Stimulated activated CD4-positive, alpha-beta T cell treated with anti-CD3 and anti-CD28 coated beads, Interleukin-12 subunit alpha, Interleukin-12 subunit beta, amount 100 ng/mL, for 48 hours (primary cell): ENCODE results near the gene THNSL1.
"Not testable (repeated sequence)": the region's sequence is repeated elsewhere in the genome, so short reads cannot be mapped to it uniquely, and the experiment has no call there.

Experiments
- DNase-seq, 3 donors: peaks; one replicate each; pipeline ENCODE4 v3.0.0-alpha.2; 2020; ENCODE audit warnings: low read depth in 2 of 3, low spot score in 1 of 3

The THNSL1 gene

DNA sequence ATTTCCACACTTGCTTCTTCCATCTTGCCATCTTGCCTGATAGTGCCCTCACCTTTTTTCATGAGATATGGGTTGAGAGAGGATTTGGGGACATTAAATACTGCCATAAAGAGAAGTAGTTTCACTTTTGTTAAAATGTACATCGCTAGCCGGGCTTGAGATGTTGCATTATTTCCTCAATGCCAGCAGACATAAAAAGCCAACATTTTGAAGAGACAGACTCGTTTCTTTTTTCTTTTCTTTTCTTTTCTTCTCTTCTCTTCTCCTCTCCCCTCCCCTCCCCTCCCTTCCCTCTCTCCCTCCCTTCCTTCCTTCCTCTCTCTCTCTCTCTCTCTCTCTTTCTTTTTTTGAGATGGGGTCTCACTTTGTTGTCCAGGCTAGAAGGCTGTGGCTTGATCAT, 18.4 kb upstream of the THNSL1 start:
- no peak for DNase-seq

- DNase-seq, result not testable (repeated sequence)
Measured at GRCh38 chr10:25011591-25011990, 4.8 kb upstream of the THNSL1 start.

GRCh38 chr10:25014579-25014978, 1.8 kb upstream of the THNSL1 start:
- no peak for DNase-seq

GRCh38 chr10:25015828-25016375, 510 bp upstream of the THNSL1 start, which contains the start of gene ENKUR:
Gene ENKUR (minus strand): TSS chr10:25016158. CDS start chr10:25015936, 222 bp downstream.
- DNase-seq, result peak; percentile 83 to 90 (median 90)

DNA sequence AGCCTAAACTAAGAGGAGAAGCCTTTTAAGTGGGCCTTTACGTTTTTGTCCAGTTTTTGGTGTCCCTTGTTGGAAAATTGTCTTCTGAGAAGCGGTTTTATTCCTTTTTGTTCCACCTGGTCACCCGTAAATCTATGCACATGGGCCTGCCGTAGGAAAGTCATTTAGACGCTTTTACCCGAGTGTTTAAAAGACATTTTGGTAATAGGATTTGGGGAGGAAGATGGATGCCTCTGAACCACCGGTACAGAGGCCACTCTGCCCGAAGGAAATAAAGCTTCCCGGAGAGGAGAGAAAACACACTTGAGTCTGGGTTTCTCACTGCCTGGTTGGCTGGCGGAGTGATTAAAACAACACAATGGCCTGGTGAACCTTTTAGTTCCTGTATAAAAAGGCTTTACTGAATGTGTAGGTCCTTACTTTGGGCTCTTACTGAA, 760 bp downstream of the THNSL1 start:
- peak in 2 of 3 donors; percentile 0 to 6 for DNase-seq

DNA sequence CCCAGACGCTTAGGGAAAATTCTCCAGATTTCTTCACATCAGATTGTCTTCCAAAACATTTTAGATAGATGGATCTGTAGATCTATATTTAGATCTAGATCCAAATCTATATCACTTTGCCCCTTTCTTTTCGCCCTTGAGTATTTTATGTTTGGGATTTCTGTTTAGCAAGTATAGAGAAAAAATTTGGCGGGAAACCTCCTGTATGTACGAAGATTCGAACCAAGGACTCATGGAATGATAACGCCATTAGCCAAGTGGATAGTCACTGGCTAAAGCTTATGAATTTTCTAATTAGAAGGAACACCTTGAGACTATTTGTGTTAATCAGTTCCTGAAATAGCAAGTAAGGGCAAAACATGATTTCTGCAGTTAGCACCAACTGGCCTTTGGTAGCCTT, 1.2 kb downstream of the THNSL1 start:
- no peak for DNase-seq

GRCh38 chr10:25018703-25019102, 2.3 kb downstream of the THNSL1 start:
- DNase-seq, result no peak

DNA sequence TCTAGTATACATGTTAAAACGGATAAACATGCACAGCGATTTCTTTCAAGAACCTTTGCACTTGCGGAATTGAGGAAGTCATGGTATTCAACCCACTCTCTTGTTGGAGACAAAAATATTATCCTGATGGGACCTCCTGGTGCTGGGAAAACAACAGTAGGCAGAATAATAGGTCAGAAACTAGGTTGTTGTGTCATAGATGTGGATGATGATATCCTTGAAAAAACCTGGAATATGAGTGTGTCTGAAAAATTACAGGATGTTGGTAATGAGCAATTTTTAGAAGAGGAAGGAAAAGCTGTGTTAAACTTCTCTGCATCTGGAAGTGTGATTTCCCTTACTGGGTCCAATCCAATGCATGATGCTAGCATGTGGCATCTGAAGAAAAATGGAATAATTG, 6.9 kb downstream of the THNSL1 start:
- no peak for DNase-seq

GRCh38 chr10:25024528-25024927, 8.1 kb downstream of the THNSL1 start:
- no peak for DNase-seq

GRCh38 chr10:25026463-25026862, 10.1 kb downstream of the THNSL1 start:
- DNase-seq, result no peak

GRCh38 chr10:25028711-25029110, 12.3 kb downstream of the THNSL1 start:
- DNase-seq, result no peak

GRCh38 chr10:25029519-25029918, 13.1 kb downstream of the THNSL1 start:
- DNase-seq, result no peak

- no peak for DNase-seq
Measured at GRCh38 chr10:25036381-25036780, 20.0 kb downstream of the THNSL1 start.

- DNase-seq, result no peak
Measured at GRCh38 chr10:25038325-25038724, 21.9 kb downstream of the THNSL1 start.

DNA sequence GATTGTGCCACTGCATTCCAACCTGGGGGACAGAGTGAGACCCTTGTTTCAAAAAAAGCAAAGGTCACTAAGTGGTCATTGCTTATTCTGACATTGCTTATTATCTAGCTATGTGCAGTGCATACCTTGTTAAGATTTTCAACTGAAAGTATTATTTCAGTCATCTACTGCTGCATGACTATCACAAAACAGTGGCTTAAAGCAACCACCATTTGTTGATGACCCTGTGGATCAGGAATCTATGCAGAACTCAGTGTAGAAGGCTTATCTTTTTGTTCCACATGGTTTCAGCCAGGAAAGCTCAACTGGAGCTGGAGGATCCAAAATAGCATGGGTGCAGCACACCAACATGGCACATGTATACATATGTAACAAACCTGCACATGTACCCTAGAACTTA, 23.1 kb downstream of the THNSL1 start:
- DNase-seq, result no peak

- no peak for DNase-seq
Measured at GRCh38 chr10:25046641-25047040, 30.2 kb downstream of the THNSL1 start.

- no peak for DNase-seq
Measured at GRCh38 chr10:25047088-25047487, 30.7 kb downstream of the THNSL1 start.

GRCh38 chr10:25047591-25048301, 31.3 kb downstream of the THNSL1 start:
- no peak for DNase-seq

GRCh38 chr10:25048450-25048849, 32.0 kb downstream of the THNSL1 start:
- no peak for DNase-seq

DNA sequence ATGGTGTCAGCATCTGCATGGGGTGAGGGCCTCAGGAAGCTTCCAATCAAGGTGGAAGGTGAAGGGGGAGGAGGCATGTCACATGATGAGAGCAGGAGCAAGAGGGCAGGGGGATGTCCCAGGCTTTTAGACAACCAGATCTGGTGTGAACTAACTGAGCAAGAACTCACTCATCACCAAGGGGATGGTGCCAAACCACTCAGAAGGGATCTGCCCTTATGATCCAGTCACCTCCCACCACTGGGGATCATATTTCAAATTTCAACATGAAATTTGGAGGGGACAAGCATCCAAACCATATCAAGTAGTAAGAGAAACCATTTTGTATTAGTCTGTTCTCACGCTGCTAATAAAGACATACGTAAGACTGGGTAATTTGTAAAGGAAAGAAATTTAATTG, 33.6 kb downstream of the THNSL1 start:
- DNase-seq, result no peak

DNA sequence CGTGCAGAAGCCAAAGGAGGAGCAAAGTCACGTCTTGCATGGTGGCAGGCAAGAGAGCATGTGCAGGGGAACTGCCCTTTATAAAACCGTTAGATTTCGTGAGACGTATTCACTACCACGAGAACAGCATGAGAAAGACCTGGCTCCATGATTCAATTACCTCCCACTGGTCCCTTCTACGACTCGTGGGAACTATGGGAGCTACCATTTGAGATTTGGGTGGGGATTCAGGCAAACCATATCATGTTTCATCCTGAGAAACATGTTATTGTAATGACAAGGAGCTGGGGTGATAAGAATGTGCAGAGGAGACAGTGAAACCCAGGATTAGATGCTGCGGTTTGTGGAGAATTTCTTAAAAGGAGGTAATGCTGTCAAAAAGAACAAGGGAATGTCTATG, 34.0 kb downstream of the THNSL1 start:
- no peak for DNase-seq

DNA sequence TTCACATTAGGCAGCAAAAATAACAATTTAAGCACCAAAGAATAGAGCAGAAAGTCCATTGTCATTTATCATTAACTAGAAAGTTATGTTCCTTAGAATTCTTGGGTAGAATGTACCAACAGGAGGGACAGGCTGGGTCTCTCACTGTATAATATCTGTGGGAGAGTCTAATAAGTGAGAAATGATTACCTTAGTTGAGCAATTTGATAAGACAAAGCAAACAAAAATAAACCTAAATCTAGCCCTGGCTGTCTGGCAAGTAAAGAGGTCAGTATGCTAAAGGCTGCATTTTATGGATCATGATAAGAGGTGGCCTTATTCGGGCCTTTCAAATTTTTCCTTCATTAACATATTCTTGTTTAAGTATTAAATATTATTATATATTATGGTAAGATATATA, 35.6 kb downstream of the THNSL1 start:
- no peak for DNase-seq

- DNase-seq, result no peak
Measured at GRCh38 chr10:25056726-25057125, 40.3 kb downstream of the THNSL1 start.
